Measurements from ENCODE around the gene IGFBP7.

Gene IGFBP7

DNA sequence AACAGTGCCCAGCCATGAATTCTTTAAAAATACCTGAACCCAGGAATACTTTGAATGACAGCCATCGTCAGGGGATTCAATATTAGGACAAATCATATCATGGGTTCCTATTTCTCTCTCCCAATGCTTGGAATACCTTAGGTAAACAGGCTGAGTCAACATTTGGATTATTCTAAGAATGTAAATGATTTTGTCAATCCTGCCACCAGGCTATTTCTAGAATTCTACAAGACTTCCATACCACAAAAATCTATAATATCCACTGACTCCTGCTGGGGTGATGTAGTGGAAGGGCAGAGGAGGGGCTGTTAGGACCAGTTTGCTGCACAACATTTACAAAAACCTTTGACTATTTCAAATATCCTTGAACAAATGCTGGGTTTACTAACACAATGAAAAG, 65.2 kb downstream of the IGFBP7 start:
- no peak overlapping the region for H3K4me3 ChIP-seq (replicated peaks in 1 of 2; ENCODE audit: low read depth in 2 of 2, low read length in 2 of 2)
- TF ChIP-seq CTCF (IDR thresholded peaks at IDR 0.05; ENCODE audit: low read depth, low read length), result no peak
- DNase-seq (ENCODE audit: low read depth in 2 of 2), result peak in 1 of 2 donors; percentile 64

- H3K4me3 ChIP-seq (replicated peaks in 1 of 2; ENCODE audit: low read depth in 2 of 2, low read length in 2 of 2), result no peak overlapping the region
- DNase-seq (ENCODE audit: low read depth in 2 of 2), result peak in 1 of 2 donors; percentile 47
- TF ChIP-seq CTCF (IDR thresholded peaks at IDR 0.05; ENCODE audit: low read depth, low read length), result no peak
Observed at GRCh38 chr4:57044279-57044678, 65.9 kb downstream of the IGFBP7 start.

DNA sequence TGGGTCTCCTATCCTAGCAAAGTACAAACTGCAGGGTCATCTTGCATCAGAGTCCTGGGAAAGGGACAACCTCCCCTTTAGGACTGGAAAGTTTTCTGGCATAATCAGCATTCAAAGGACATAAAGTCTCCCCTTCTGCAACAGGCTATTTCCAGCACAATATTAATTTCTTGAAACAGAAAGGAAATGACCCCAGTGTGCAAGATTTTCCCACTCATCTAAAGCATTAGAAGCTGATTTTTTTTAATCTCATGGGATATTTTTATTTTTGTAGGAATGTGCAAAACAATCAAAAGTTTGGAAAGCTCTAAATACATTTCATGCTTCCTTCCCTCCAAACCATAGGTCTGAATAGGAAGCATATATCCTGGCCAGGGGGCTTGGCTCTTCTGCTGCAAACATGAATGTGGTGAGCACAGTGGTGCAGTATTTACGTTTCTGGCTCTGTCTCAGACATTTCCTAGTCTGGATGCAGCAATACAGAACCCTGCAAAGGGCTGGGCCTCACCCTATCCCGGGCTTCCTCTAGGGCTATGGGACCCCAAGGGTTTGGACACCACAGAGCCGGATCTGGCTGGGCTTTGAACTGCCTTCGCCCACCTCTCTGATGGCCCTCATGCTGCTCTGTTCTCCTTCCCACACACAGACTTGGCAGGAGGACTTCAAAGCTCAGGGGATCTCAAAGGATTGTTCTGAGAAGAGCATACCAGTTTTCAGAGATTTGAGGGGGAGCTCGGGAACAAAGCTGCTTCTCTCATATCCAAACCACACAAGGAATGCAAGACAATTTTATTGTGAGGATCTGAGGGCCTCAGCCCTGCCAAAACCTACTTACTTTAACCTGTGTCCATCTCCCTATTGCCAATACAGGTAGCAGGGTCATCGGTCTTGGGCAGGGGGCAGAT, 66.6 kb downstream of the IGFBP7 start:
- TF ChIP-seq CTCF (IDR thresholded peaks at IDR 0.05; ENCODE audit: low read depth, low read length), result no peak
- DNase-seq (ENCODE audit: low read depth in 2 of 2), result peak; percentile 81 to 89

GRCh38 chr4:57042711-57043169, 67.4 kb downstream of the IGFBP7 start:
- H3K4me3 ChIP-seq (replicated peaks in 1 of 2; ENCODE audit: low read depth in 2 of 2, low read length in 2 of 2), result no peak overlapping the region
- no peak for TF ChIP-seq CTCF (IDR thresholded peaks at IDR 0.05; ENCODE audit: low read depth, low read length)
- DNase-seq (ENCODE audit: low read depth in 2 of 2), result peak; percentile 75 to 85

More for the DNA sequence above, 66.6 kb downstream of the IGFBP7 start:
- H3K4me3 ChIP-seq (replicated peaks in 1 of 2; ENCODE audit: low read depth in 2 of 2, low read length in 2 of 2), result no peak overlapping the region

- TF ChIP-seq CTCF (IDR thresholded peaks at IDR 0.05; ENCODE audit: low read depth, low read length), result no peak
- DNase-seq (ENCODE audit: low read depth in 2 of 2), result no peak
Observed at GRCh38 chr4:57041020-57041419, 69.2 kb downstream of the IGFBP7 start.

GRCh38 chr4:57040510-57040909, 69.7 kb downstream of the IGFBP7 start:
- no peak overlapping the region for H3K4me3 ChIP-seq (replicated peaks in 1 of 2; ENCODE audit: low read depth in 2 of 2, low read length in 2 of 2)
- no peak for TF ChIP-seq CTCF (IDR thresholded peaks at IDR 0.05; ENCODE audit: low read depth, low read length)
- no peak for DNase-seq (ENCODE audit: low read depth in 2 of 2)

More at GRCh38 chr4:57041020-57041419, 69.2 kb downstream of the IGFBP7 start:
- H3K4me3 ChIP-seq (replicated peaks in 1 of 2; ENCODE audit: low read depth in 2 of 2, low read length in 2 of 2), result no peak overlapping the region
